ENCODE results near the gene ZNF480. TPM values are rescaled to one million over a fixed set of nuclear protein-coding genes. Genes with fewer than 3 reads are reported as not detected.
"Not testable (repeated sequence)": the region's sequence is repeated elsewhere in the genome, so short reads cannot be mapped to it uniquely, and the experiment has no call there.

ZNF480 gene
- total RNA-seq, 2 experiments from 2014 or later, result 3.4 to 4.1 TPM

DNA sequence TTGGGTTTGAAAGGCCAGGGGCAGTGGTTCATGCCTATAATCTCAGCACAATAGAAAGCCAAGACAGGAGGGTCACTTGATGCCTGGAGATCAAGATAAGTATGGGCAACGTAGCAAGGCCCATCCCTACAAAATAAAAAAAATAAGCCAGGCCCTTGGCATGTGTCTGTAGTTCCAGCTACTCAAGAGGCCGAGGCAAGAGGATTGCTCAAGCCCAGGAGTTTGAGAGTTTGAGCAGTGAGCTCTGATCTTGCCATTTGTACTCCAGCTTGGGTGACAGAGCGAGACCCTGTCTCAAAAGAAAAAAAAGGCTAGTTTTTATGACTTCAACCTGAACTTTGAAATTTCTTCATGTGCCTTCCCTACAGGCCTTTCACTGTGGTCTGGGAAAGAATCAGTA, 5.2 kb upstream of the ZNF480 start:
- intact Hi-C loops (cut with micrococcal nuclease), result no loop called here

DNA sequence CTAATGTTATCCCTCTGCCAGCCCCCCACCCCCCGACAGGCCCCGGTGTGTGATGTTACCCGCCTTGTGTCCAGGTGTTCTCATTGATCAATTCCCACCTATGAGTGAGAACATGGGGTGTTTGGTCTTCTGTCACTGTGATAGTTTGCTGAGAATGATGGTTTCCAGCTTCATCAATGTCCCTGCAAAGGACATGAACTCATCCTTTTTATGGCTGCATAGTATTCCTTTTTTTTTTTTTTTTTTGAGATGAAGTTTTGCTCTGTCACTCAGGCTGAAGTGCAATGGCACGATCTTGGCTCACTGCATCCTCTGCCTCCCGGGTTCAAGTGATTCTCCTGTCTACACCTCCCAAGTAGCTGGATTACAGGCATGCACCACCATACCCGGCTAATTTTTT, 4.0 kb upstream of the ZNF480 start:
- intact Hi-C loops (cut with micrococcal nuclease); H3K27ac Mint-ChIP-seq; CTCF ChIA-PET; DNase-seq; POLR2A ChIA-PET; H3K27me3 Mint-ChIP-seq; H3K4me3 Mint-ChIP-seq: not testable (repeated sequence)
- H3K4me1 Mint-ChIP-seq (ENCODE audit: low read depth), result peaks cover 12% of the 10 kb centered on the region
- H3K9me3 Mint-ChIP-seq, result peaks cover 48% of the 10 kb centered on the region
- peaks cover 54% of the 10 kb centered on the region for H3K36me3 Mint-ChIP-seq

More for the DNA sequence above, 5.2 kb upstream of the ZNF480 start:
- no peak overlapping the region for H3K27ac Mint-ChIP-seq
- H3K4me3 Mint-ChIP-seq, result no peak overlapping the region
- DNase-seq, result no peak
- no peaks in the 10 kb centered on the region for H3K27me3 Mint-ChIP-seq
- CTCF ChIA-PET, result interaction anchor here (0.6 kb wide), 1 partner anchor 165 kb away, joined by 3 read pairs; no protein-coding TSS in a partner anchor
- peaks cover 3% of the 10 kb centered on the region for H3K4me1 Mint-ChIP-seq (ENCODE audit: low read depth)
- peaks cover 49% of the 10 kb centered on the region for H3K9me3 Mint-ChIP-seq
- POLR2A ChIA-PET, result no interaction called here
- peaks cover 57% of the 10 kb centered on the region for H3K36me3 Mint-ChIP-seq

DNA sequence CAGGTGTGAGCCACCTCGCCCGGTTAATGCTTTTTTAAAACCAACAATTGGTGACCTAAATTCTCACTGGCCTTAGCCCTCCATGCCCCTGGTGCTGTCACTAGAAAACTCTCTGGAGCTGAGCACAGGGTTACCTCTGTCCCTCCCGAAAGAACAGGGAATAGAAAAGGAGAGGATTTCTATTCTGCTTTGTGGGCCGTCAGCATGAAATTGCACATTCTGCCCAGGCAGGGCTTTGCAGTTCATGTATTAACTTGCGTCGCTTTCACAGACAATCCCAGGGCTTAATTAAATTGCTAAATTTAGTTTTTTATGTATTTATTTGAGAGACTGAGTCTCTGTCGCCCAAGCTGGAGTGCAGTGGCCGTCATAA, 583 bp upstream of the ZNF480 start:
- no peak for DNase-seq
- H3K4me3 Mint-ChIP-seq, result peak overlapping the region; percentile 59
- peaks cover 12% of the 10 kb centered on the region for H3K4me1 Mint-ChIP-seq (ENCODE audit: low read depth)
- intact Hi-C loops (cut with micrococcal nuclease), result no loop called here
- H3K27ac Mint-ChIP-seq, result peak overlapping the region; percentile 33
- peaks cover 51% of the 10 kb centered on the region for H3K9me3 Mint-ChIP-seq
- ChIA-PET POLR2A (no interaction called here), CTCF (interaction anchor here (1.0 kb wide), 1 partner anchor 667 kb away, joined by 3 read pairs; no protein-coding TSS in a partner anchor)
- peaks cover 5% of the 10 kb centered on the region for H3K27me3 Mint-ChIP-seq
- peaks cover 55% of the 10 kb centered on the region for H3K36me3 Mint-ChIP-seq

GRCh38 chr19:52297601-52298364, 814 bp downstream of the ZNF480 start:
- intact Hi-C loops (cut with micrococcal nuclease), result loop anchor here (1.0 kb wide), 2 partner anchors 28 to 39 kb away; partner anchors contain the start of genes ZNF610 and ZNF766
- Mint-ChIP-seq H3K9me3 (peaks cover 58% of the 10 kb centered on the region), H3K36me3 (peaks cover 58% of the 10 kb centered on the region), H3K4me3 (peak overlapping the region; percentile 91), H3K27me3 (peaks cover 5% of the 10 kb centered on the region), H3K27ac (peak overlapping the region; percentile 95), H3K4me1 (ENCODE audit: low read depth) (peaks cover 12% of the 10 kb centered on the region)
- ChIA-PET POLR2A (no interaction called here), CTCF (interaction anchor here (0.6 kb wide), 1 partner anchor 259 kb away, joined by 3 read pairs; no protein-coding TSS in a partner anchor)
- DNase-seq, result peak; percentile 11

- Mint-ChIP-seq H3K27ac (no peak overlapping the region), H3K4me1 (ENCODE audit: low read depth) (no peaks in the 10 kb centered on the region), H3K9me3 (peaks cover 80% of the 10 kb centered on the region), H3K36me3 (peaks cover 83% of the 10 kb centered on the region), H3K27me3 (no peaks in the 10 kb centered on the region), H3K4me3 (no peak overlapping the region)
- CTCF ChIA-PET, result no interaction called here
- intact Hi-C loops (cut with micrococcal nuclease), result no loop called here
- no peak for DNase-seq
- POLR2A ChIA-PET, result no interaction called here
Observed at GRCh38 chr19:52307275-52307674, 10.3 kb downstream of the ZNF480 start.

- H3K9me3 Mint-ChIP-seq, result peaks cover 90% of the 10 kb centered on the region
- ChIA-PET CTCF (no interaction called here), POLR2A (no interaction called here)
- no peaks in the 10 kb centered on the region for H3K4me1 Mint-ChIP-seq (ENCODE audit: low read depth)
- no peak overlapping the region for H3K27ac Mint-ChIP-seq
- peaks cover 79% of the 10 kb centered on the region for H3K36me3 Mint-ChIP-seq
- H3K27me3 Mint-ChIP-seq, result no peaks in the 10 kb centered on the region
- no peak overlapping the region for H3K4me3 Mint-ChIP-seq
- intact Hi-C loops (cut with micrococcal nuclease), result no loop called here
- no peak for DNase-seq
Observed at GRCh38 chr19:52322429-52322828, 25.5 kb downstream of the ZNF480 start.

DNA sequence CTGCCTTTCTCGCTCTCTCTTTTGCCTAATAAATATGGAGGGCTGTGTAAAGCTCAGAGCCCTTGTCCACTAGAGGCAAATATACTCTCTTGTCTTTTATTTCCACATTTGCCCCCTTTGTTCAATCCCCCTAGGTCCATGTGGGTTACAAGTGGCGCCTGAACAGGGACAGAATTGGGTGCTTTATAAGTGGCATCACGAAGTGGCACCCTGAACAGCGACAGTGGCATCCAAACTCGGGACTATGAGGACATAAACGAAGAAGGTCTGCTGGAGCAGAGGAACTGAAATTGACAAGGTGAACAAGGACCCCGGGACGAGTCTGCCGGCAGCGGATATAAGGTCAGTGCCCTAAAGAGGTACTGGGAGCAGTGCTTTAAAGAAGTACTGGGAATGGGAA, 34.8 kb downstream of the ZNF480 start:
- intact Hi-C loops (cut with micrococcal nuclease), result no loop called here
- peaks cover 34% of the 10 kb centered on the region for H3K36me3 Mint-ChIP-seq
- peaks cover 7% of the 10 kb centered on the region for H3K4me1 Mint-ChIP-seq (ENCODE audit: low read depth)
- no peak overlapping the region for H3K4me3 Mint-ChIP-seq
- CTCF ChIA-PET, result interaction anchor here (0.7 kb wide), 1 partner anchor 193 kb away, joined by 3 read pairs; no protein-coding TSS in a partner anchor
- H3K9me3 Mint-ChIP-seq, result peaks cover 74% of the 10 kb centered on the region
- no peaks in the 10 kb centered on the region for H3K27me3 Mint-ChIP-seq
- H3K27ac Mint-ChIP-seq, result no peak overlapping the region
- DNase-seq, result no peak
- POLR2A ChIA-PET, result no interaction called here

DNA sequence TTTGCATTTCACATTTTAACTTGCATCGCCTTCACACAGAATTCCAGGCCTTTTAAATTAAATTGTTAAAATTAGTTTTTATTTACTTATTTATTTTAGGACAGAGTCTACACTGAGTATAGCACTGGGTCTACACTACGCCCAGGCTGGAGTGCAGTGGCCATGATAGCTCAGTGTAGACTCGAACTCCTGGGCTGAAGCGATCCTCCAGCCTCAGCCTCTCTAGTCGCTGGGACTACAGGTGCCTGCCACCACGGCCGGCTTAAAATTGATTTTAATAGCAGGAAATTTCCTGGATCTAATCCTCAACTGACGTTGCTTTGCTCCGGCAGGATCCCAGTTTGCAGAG, 38.8 kb downstream of the ZNF480 start:
- H3K27me3 Mint-ChIP-seq, result no peaks in the 10 kb centered on the region
- peaks cover 13% of the 10 kb centered on the region for H3K4me1 Mint-ChIP-seq (ENCODE audit: low read depth)
- intact Hi-C loops (cut with micrococcal nuclease), result loop anchor here (1.0 kb wide), 1 partner anchor 38 kb away; the partner anchor contains the start of gene ZNF480
- H3K27ac Mint-ChIP-seq, result peak overlapping the region; percentile 91
- H3K4me3 Mint-ChIP-seq, result peak overlapping the region; percentile 93
- no peak for DNase-seq
- POLR2A ChIA-PET, result no interaction called here
- peaks cover 54% of the 10 kb centered on the region for H3K9me3 Mint-ChIP-seq
- CTCF ChIA-PET, result no interaction called here
- H3K36me3 Mint-ChIP-seq, result peaks cover 33% of the 10 kb centered on the region

DNA sequence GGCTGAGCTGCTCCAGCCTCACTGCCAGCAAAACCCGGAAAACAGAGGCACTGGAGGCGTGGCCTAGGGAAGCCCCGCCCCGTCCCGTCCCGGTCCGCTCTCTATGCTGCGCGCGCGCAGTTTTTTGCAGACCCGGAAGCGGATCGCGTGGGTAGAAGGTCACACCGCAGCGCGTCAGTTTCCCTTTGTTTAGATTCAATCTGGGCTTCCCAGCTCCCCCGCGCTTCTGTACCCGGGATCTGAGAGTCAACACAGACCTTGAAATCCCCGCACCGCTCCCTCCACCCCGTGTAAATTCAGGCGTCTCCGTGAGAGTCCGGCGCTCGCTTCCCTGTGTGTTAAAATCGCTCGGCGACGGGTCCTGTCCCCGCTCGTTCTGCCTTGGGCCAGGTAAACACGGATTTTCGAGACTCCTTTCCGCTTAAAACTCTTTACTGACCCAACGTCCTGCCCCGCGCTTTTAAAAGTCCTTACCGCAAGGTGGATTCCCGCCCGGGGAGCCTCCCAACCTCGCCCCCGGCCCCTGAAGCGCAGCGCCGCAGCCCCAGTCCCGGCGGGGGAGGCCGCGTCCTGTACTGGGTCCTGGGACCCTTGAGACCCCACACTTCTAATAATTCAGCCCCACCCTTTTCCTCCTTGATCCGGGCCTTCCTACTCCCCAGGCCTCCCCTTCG, 39.3 kb downstream of the ZNF480 start, which contains the start of gene ZNF610:
ZNF610 (plus strand) TSS at position 127 of the 674 bp plus-strand sequence. CDS start 12,930 bp downstream, outside the sequence.
- intact Hi-C loops (cut with micrococcal nuclease), result loop anchor here (1.0 kb wide), 1 partner anchor 39 kb away; the partner anchor contains the start of gene ZNF480
- Mint-ChIP-seq H3K27me3 (no peaks in the 10 kb centered on the region), H3K4me3 (peak within 1 kb of the TSS; percentile 93), H3K36me3 (peaks cover 31% of the 10 kb centered on the region), H3K4me1 (ENCODE audit: low read depth) (peaks cover 13% of the 10 kb centered on the region), H3K27ac (peak within 1 kb of the TSS; percentile 91), H3K9me3 (peaks cover 49% of the 10 kb centered on the region)
- ChIA-PET POLR2A (no interaction called here), CTCF (no interaction called here)
- DNase-seq, result peak; percentile 94

DNA sequence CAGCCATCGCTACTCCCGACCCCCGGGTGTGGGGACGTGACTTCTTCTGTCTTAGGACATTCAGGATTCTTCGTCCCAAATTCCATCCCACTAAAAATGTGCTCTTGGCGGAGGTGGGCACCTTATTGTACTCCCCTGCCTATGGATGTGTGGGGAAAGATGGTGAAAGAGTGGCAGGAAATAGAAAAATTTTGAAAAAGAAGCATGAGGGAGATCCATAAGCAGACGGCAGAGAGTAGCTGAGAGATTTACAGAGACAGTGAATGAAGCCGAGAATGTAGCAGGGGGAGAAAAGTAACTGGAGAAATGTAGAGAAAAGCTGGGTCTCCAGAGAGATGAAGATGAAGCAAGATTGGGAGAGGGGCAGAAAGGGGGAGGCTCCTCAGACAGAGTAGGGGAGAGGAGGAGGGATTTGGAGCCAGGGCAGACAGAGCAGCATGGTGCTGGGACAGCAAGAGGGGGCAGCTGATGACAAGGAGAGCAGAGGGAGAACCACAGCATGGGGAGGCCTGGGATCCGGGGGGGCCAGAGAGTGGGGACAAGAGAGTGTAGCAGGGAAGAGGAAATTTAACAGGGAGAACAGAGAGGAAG, 39.9 kb downstream of the ZNF480 start:
- ChIA-PET POLR2A (no interaction called here), CTCF (no interaction called here)
- peaks cover 27% of the 10 kb centered on the region for H3K36me3 Mint-ChIP-seq
- H3K4me3 Mint-ChIP-seq, result peak overlapping the region; percentile 93
- H3K4me1 Mint-ChIP-seq (ENCODE audit: low read depth), result peaks cover 13% of the 10 kb centered on the region
- H3K27ac Mint-ChIP-seq, result peak overlapping the region; percentile 91
- H3K9me3 Mint-ChIP-seq, result peaks cover 43% of the 10 kb centered on the region
- H3K27me3 Mint-ChIP-seq, result no peaks in the 10 kb centered on the region
- no peak for DNase-seq
- intact Hi-C loops (cut with micrococcal nuclease), result loop anchor here (1.0 kb wide), 1 partner anchor 40 kb away; the partner anchor contains the start of gene ZNF480

- H3K27ac Mint-ChIP-seq; POLR2A ChIA-PET; intact Hi-C loops (cut with micrococcal nuclease); DNase-seq; H3K4me3 Mint-ChIP-seq; H3K27me3 Mint-ChIP-seq; CTCF ChIA-PET: not testable (repeated sequence)
- H3K36me3 Mint-ChIP-seq, result peaks cover 16% of the 10 kb centered on the region
- peaks cover 22% of the 10 kb centered on the region for H3K9me3 Mint-ChIP-seq
- peaks cover 15% of the 10 kb centered on the region for H3K4me1 Mint-ChIP-seq (ENCODE audit: low read depth)
Observed at GRCh38 chr19:52339022-52339421, 42.1 kb downstream of the ZNF480 start.

DNA sequence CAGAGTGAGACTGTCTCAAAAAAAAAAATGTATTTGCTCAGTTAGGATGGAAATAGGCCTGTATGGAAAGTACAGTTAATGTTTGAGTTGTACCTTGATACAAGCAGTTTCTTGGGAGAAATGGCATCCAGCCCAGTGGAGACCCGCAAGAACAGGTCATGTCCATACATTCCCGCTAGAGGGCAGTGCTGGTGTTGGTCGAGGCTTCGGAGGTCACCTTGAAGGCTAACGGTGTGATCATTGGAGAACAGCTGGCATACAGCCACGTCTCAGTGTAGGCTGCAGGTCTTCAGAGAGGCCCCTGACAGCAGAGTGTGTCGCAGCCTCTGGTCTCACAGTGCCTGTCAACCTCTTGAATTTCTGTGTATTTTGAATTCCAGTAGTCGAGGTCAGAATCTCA, 46.6 kb downstream of the ZNF480 start:
- Mint-ChIP-seq H3K4me1 (ENCODE audit: low read depth) (peaks cover 2% of the 10 kb centered on the region), H3K27me3 (no peaks in the 10 kb centered on the region), H3K27ac (no peak overlapping the region), H3K36me3 (peaks cover 7% of the 10 kb centered on the region), H3K4me3 (no peak overlapping the region), H3K9me3 (peaks cover 19% of the 10 kb centered on the region)
- POLR2A ChIA-PET, result no interaction called here
- CTCF ChIA-PET, result interaction anchor here (0.6 to 1.7 kb wide), 4 partner anchors 26 to 1177 kb away, joined by 3 to 6 read pairs (median 4); partner anchors contain the start of gene ZNF880
- DNase-seq, result peak; percentile 70
- intact Hi-C loops (cut with micrococcal nuclease), result loop anchor here (2.0 kb wide), 2 partner anchors 183 to 405 kb away; partner anchors contain the start of gene ZNF808

Measured in activated CD4-positive, alpha-beta memory T cell treated with anti-CD3 and anti-CD28 coated beads for 36 hours (primary cell).